Measurements from ENCODE around the gene PIGA. TPM values are rescaled to one million over a fixed set of nuclear protein-coding genes. Genes with fewer than 3 reads are reported as not detected.

The PIGA gene
- total RNA-seq, 1 donor from 2014 or later, result 10.3 TPM

DNA sequence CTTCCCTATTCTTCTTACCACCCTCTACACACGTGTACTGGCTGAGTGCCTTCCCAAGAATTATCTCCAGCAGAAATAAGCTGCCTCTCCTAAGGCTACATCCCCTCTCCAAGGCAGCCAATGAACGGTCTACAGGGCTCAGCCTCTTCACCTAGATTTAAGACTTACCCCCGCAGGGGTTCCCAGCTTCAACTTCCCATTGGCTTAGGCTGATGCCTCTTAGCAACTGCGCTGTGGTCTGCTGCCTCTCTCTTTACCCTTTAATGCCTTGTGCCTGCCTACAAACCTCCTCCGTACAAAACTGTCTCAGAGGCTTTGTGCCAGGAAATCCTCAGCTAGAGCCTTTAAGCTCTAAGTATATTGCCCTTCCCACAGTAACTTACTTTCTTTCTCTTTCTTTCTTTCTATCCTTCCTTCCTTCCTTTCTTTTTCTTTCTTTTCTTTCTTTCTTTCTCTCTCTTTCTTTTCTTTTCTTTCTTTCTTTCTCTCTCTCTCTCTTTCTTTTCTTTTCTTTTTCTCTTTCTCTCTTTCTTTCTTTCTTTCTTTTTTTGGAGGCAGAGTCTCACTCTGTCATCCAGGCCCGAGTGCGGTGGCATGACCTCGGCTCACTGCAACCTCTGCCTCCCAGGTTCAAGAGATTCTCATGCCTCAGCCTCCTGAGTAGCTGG lies 15.1 kb upstream of the PIGA start:
- TF ChIP-seq, protein P1, sequence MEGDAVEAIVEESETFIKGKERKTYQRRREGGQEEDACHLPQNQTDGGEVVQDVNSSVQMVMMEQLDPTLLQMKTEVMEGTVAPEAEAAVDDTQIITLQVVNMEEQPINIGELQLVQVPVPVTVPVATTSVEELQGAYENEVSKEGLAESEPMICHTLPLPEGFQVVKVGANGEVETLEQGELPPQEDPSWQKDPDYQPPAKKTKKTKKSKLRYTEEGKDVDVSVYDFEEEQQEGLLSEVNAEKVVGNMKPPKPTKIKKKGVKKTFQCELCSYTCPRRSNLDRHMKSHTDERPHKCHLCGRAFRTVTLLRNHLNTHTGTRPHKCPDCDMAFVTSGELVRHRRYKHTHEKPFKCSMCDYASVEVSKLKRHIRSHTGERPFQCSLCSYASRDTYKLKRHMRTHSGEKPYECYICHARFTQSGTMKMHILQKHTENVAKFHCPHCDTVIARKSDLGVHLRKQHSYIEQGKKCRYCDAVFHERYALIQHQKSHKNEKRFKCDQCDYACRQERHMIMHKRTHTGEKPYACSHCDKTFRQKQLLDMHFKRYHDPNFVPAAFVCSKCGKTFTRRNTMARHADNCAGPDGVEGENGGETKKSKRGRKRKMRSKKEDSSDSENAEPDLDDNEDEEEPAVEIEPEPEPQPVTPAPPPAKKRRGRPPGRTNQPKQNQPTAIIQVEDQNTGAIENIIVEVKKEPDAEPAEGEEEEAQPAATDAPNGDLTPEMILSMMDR (IDR thresholded peaks at IDR 0.05), result no peak
- Mint-ChIP-seq H3K9me3 (ENCODE audit: unreplicated experiment) (no peaks in the 10 kb centered on the region), H3K4me3 (ENCODE audit: unreplicated experiment) (no peak overlapping the region), H3K27me3 (ENCODE audit: unreplicated experiment) (peaks cover 11% of the 10 kb centered on the region), H3K27ac (ENCODE audit: unreplicated experiment) (no peak overlapping the region), H3K4me1 (ENCODE audit: unreplicated experiment) (no peaks in the 10 kb centered on the region), H3K36me3 (ENCODE audit: unreplicated experiment) (no peaks in the 10 kb centered on the region)
- no peak for DNase-seq (ENCODE audit: extremely low spot score, unreplicated experiment)

DNA sequence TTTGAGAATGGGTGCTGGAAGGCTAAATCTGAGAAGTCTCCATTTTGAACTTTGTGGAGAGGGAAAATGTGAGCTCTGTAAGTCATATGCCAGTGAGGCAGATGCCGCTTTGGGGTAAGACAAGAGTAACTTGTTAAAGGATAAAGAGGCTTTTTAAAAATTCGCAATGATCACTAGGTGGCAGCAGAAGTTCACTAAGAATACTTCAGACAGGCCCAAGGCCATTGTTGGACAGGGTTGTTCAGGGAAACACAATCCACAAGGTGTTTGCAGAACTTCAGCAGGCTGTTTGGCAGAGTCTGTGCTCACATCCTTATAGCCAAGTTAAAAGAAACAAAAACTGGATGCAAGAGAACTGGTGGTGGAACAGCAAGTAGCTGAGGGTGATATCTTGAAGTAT lies 13.7 kb upstream of the PIGA start:
- Mint-ChIP-seq H3K9me3 (ENCODE audit: unreplicated experiment) (no peaks in the 10 kb centered on the region), H3K36me3 (ENCODE audit: unreplicated experiment) (no peaks in the 10 kb centered on the region), H3K4me1 (ENCODE audit: unreplicated experiment) (no peaks in the 10 kb centered on the region), H3K27me3 (ENCODE audit: unreplicated experiment) (peaks cover 9% of the 10 kb centered on the region), H3K4me3 (ENCODE audit: unreplicated experiment) (no peak overlapping the region), H3K27ac (ENCODE audit: unreplicated experiment) (no peak overlapping the region)
- TF ChIP-seq, protein P1 (IDR thresholded peaks at IDR 0.05), result peak; percentile 76
- DNase-seq (ENCODE audit: extremely low spot score, unreplicated experiment), result no peak

DNA sequence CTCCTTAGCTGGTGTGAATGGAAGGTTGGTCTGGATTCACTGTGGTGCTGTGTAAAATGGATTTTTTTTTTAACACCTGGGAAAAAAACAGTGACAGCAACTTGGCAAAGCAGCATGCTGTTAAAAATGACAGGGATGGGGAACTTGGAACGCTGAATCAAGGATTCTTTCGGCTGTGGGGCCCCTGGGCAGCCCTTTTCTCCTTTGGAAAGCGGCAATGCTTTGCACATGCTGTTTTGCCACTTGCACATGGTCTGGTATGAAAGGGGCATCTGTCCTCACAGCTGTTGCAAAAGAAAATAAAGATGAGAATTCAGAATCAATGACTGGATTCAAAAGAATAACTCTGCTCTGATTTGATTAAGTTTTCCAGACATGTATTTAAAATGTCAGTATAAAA lies 10.7 kb upstream of the PIGA start:
- Mint-ChIP-seq H3K4me1 (ENCODE audit: unreplicated experiment) (no peaks in the 10 kb centered on the region), H3K27ac (ENCODE audit: unreplicated experiment) (no peak overlapping the region), H3K36me3 (ENCODE audit: unreplicated experiment) (no peaks in the 10 kb centered on the region), H3K27me3 (ENCODE audit: unreplicated experiment) (peaks cover 13% of the 10 kb centered on the region), H3K4me3 (ENCODE audit: unreplicated experiment) (no peak overlapping the region), H3K9me3 (ENCODE audit: unreplicated experiment) (no peaks in the 10 kb centered on the region)
- TF ChIP-seq, protein P1 (IDR thresholded peaks at IDR 0.05), result no peak
- DNase-seq (ENCODE audit: extremely low spot score, unreplicated experiment), result no peak

DNA sequence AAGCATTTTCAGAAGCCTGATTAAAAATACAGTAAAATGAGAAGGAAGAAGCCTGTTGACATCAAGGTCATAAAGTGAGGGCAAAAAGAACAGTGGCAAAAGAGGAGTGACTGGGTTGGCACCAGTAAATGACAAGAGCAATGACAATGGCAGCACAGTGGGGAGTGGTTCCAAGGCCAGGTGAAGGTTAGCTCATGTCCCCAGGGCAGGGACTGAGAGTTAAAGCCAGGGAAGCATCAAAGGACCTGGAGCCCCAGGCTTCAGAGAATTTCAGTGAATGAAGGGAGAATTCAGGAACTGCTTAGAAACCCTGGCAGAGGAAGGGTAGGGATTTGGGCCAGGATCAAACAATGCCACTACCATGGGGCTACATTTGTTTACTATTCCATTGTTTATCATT lies 8.8 kb upstream of the PIGA start:
- Mint-ChIP-seq H3K27ac (ENCODE audit: unreplicated experiment) (no peak overlapping the region), H3K4me3 (ENCODE audit: unreplicated experiment) (no peak overlapping the region), H3K4me1 (ENCODE audit: unreplicated experiment) (no peaks in the 10 kb centered on the region), H3K27me3 (ENCODE audit: unreplicated experiment) (peaks cover 21% of the 10 kb centered on the region), H3K9me3 (ENCODE audit: unreplicated experiment) (no peaks in the 10 kb centered on the region), H3K36me3 (ENCODE audit: unreplicated experiment) (no peaks in the 10 kb centered on the region)
- no peak for DNase-seq (ENCODE audit: extremely low spot score, unreplicated experiment)
- TF ChIP-seq, protein P1 (IDR thresholded peaks at IDR 0.05), result no peak

DNA sequence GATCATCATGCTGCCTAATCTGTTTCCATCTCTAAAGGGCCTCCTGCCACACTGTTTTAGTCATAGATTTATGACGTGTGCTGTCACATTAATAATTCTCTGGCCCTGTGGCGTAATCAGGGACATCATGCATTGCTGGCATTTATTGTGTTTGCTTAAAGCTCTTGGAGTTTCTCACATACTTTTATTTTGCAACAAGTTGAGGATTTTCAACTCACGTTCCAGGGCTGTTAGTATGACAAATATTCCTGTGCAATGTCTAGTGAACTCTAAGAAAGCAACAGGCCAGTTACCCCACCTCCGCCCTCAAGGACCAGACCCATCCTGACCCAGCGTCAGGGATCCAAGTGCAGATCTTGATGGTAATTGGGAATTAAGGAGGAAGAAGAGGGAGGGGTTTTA lies 7.8 kb upstream of the PIGA start:
- no peak overlapping the region for H3K27ac Mint-ChIP-seq (ENCODE audit: unreplicated experiment)
- H3K27me3 Mint-ChIP-seq (ENCODE audit: unreplicated experiment), result peaks cover 19% of the 10 kb centered on the region
- H3K9me3 Mint-ChIP-seq (ENCODE audit: unreplicated experiment), result no peaks in the 10 kb centered on the region
- H3K4me3 Mint-ChIP-seq (ENCODE audit: unreplicated experiment), result no peak overlapping the region
- no peak for DNase-seq (ENCODE audit: extremely low spot score, unreplicated experiment)
- H3K4me1 Mint-ChIP-seq (ENCODE audit: unreplicated experiment), result no peaks in the 10 kb centered on the region
- TF ChIP-seq, protein P1 (IDR thresholded peaks at IDR 0.05), result no peak
- no peaks in the 10 kb centered on the region for H3K36me3 Mint-ChIP-seq (ENCODE audit: unreplicated experiment)

Data from osteocyte (in vitro differentiated cells).